ENCODE results near the gene TRABD2A. TPM values are rescaled to one million over a fixed set of nuclear protein-coding genes. Genes with fewer than 3 reads are reported as not detected.

Gene TRABD2A
- total and polyA plus RNA-seq, 9 of the 15 experiments (the other 6 are each of a cell fraction or from before 2014, with no cell fraction given) = 0.07 to 0.45 (median 0.25) TPM

DNA sequence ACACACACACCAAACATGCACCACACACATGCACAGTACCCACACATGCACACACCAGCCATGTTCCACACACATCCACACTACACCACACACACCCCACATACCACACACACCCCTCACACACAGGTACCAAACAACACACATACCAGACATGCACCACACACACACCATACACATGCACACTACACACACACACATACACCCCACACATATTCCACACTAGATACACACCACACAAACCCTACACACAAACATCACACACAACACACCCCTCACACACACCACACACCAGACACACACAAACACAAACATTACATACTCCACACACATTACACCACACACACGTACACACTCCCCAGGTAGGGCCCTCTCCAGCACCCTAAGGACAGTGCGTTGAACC, 51.2 kb downstream of the TRABD2A start:
- WGBS (ENCODE audit: insufficient coverage, low coverage, missing lambda C conversion rate) = 18% methylated on average over 2 of the region's 2 CpGs
- H2AFZ ChIP-seq (ENCODE audit: low read depth, low read length) = peak overlapping the region; percentile 72; the same call in 1 of the 2 replicates
- POLR2A ChIA-PET = no interaction called here
- H3K9ac ChIP-seq (ENCODE audit: insufficient read depth in 1 of 2, low read depth in 2 of 2, low read length in 2 of 2) = 0 out of 4 replicates have a peak overlapping the region, but pooled peaks of 1 of the 2 experiments have one; percentile 37
- H3K4me3 ChIP-seq = no peak overlapping the region
- H3K36me3 ChIP-seq (ENCODE audit: control insufficient read depth, insufficient read depth, low read length) = no peaks in the 10 kb centered on the region
- BruUV-seq (replicated peaks) = no TSS peak
- no peak overlapping the region for H3K27ac ChIP-seq (ENCODE audit: extremely low read depth, low read depth, low read length)
- ATAC-seq (no peak), FAIRE-seq (peak; percentile 83), DNase-seq (ENCODE audit: extremely low read depth in 1 of 4, low spot score in 3 of 4) (no peak)
- H3K9me3 ChIP-seq (replicated peaks; ENCODE audit: control insufficient read depth, insufficient read depth, low read depth, low read length) = no peaks in the 10 kb centered on the region
- no peaks in the 10 kb centered on the region for H4K20me1 ChIP-seq (replicated peaks; ENCODE audit: control insufficient read depth, insufficient read depth, low read length)
- TF ChIP-seq, protein P1, sequence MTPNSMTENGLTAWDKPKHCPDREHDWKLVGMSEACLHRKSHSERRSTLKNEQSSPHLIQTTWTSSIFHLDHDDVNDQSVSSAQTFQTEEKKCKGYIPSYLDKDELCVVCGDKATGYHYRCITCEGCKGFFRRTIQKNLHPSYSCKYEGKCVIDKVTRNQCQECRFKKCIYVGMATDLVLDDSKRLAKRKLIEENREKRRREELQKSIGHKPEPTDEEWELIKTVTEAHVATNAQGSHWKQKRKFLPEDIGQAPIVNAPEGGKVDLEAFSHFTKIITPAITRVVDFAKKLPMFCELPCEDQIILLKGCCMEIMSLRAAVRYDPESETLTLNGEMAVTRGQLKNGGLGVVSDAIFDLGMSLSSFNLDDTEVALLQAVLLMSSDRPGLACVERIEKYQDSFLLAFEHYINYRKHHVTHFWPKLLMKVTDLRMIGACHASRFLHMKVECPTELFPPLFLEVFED (CRISPR knock-in tag; conservative IDR thresholded peaks at IDR 0.05) = 0 out of 2 replicates have a peak, but pooled peaks have one; percentile 1
- TF ChIP-seq TSC22D4 (tag; IDR thresholded peaks at IDR 0.05) (0 out of 2 replicates have a peak, but pooled peaks have one; percentile 16), ZNF140 (CRISPR knock-in tag; IDR thresholded peaks at IDR 0.05) (no peak), LARP7 (IDR thresholded peaks at IDR 0.05) (peak; percentile 14; the same call in 1 of the 2 replicates), ZNF668 (CRISPR knock-in tag; IDR thresholded peaks at IDR 0.05) (no peak), EP400 (IDR thresholded peaks at IDR 0.05) (no peak), ZNF431 (CRISPR knock-in tag; IDR thresholded peaks at IDR 0.05) (no peak), ZSCAN32 (CRISPR knock-in tag; IDR thresholded peaks at IDR 0.05) (no peak), SNIP1 (IDR thresholded peaks at IDR 0.05; ENCODE audit: low read depth) (0 out of 2 replicates have a peak, but pooled peaks have one; percentile 18), ETV5 (CRISPR knock-in tag; IDR thresholded peaks at IDR 0.05; ENCODE audit: low read depth) (no peak), ARHGAP35 (IDR thresholded peaks at IDR 0.05; ENCODE audit: partially characterized antibody) (peak; percentile 19)
- TF ChIP-seq, protein P2, sequence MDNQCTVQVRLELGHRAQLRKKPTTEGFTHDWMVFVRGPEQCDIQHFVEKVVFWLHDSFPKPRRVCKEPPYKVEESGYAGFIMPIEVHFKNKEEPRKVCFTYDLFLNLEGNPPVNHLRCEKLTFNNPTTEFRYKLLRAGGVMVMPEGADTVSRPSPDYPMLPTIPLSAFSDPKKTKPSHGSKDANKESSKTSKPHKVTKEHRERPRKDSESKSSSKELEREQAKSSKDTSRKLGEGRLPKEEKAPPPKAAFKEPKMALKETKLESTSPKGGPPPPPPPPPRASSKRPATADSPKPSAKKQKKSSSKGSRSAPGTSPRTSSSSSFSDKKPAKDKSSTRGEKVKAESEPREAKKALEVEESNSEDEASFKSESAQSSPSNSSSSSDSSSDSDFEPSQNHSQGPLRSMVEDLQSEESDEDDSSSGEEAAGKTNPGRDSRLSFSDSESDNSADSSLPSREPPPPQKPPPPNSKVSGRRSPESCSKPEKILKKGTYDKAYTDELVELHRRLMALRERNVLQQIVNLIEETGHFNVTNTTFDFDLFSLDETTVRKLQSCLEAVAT (IDR thresholded peaks at IDR 0.05) = peak in 1 of 2 experiments; percentile 18; a peak in 1 of 4 replicates
- TF ChIP-seq, protein P3, sequence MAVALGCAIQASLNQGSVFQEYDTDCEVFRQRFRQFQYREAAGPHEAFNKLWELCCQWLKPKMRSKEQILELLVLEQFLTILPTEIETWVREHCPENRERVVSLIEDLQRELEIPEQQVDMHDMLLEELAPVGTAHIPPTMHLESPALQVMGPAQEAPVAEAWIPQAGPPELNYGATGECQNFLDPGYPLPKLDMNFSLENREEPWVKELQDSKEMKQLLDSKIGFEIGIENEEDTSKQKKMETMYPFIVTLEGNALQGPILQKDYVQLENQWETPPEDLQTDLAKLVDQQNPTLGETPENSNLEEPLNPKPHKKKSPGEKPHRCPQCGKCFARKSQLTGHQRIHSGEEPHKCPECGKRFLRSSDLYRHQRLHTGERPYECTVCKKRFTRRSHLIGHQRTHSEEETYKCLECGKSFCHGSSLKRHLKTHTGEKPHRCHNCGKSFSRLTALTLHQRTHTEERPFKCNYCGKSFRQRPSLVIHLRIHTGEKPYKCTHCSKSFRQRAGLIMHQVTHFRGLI (CRISPR knock-in tag; IDR thresholded peaks at IDR 0.05) = no peak
- TF ChIP-seq, protein P4, sequence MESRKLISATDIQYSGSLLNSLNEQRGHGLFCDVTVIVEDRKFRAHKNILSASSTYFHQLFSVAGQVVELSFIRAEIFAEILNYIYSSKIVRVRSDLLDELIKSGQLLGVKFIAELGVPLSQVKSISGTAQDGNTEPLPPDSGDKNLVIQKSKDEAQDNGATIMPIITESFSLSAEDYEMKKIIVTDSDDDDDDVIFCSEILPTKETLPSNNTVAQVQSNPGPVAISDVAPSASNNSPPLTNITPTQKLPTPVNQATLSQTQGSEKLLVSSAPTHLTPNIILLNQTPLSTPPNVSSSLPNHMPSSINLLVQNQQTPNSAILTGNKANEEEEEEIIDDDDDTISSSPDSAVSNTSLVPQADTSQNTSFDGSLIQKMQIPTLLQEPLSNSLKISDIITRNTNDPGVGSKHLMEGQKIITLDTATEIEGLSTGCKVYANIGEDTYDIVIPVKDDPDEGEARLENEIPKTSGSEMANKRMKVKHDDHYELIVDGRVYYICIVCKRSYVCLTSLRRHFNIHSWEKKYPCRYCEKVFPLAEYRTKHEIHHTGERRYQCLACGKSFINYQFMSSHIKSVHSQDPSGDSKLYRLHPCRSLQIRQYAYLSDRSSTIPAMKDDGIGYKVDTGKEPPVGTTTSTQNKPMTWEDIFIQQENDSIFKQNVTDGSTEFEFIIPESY (CRISPR knock-in tag; IDR thresholded peaks at IDR 0.05) = no peak
- TF ChIP-seq, protein P5, sequence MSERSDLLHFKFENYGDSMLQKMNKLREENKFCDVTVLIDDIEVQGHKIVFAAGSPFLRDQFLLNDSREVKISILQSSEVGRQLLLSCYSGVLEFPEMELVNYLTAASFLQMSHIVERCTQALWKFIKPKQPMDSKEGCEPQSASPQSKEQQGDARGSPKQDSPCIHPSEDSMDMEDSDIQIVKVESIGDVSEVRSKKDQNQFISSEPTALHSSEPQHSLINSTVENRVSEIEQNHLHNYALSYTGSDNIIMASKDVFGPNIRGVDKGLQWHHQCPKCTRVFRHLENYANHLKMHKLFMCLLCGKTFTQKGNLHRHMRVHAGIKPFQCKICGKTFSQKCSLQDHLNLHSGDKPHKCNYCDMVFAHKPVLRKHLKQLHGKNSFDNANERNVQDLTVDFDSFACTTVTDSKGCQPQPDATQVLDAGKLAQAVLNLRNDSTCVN (CRISPR knock-in tag; IDR thresholded peaks at IDR 0.05) = 0 out of 2 replicates have a peak, but pooled peaks have one; percentile 8
- peak overlapping the region; percentile 52 for H3K4me2 ChIP-seq (ENCODE audit: insufficient read depth, low read length)
- CTCF ChIA-PET (ENCODE audit: low intra/inter-chr PET ratio) = interaction anchor here (0.6 kb wide), 1 partner anchor 186 kb away, joined by 3 read pairs; no protein-coding TSS in a partner anchor
- no peaks in the 10 kb centered on the region for H3K79me2 ChIP-seq (ENCODE audit: control insufficient read depth, insufficient read depth, low read length)
- intact Hi-C loops (cut with micrococcal nuclease) (no loop called here), in situ Hi-C loops (cut with MboI) (no loop called here)
- H3K9me1 ChIP-seq (ENCODE audit: control insufficient read depth, insufficient read depth, low read length) = no peaks in the 10 kb centered on the region
- peaks cover 2 to 26% of the 10 kb centered on the region in 2 experiments; a peak in 4 of 5 replicates for H3K27me3 ChIP-seq (ENCODE audit: control insufficient read depth in 2 of 2, insufficient read depth in 2 of 2, low read length in 2 of 2)
- peaks cover 7 to 15% of the 10 kb centered on the region in 2 experiments; a peak in 4 of 5 replicates for H3K4me1 ChIP-seq (replicated peaks in 1 of 2; ENCODE audit: control insufficient read depth in 2 of 2, insufficient read depth in 2 of 2, low read length in 2 of 2)
